Measurements from ENCODE around the gene RPL7A.

- TF ChIP-seq CTCF (IDR thresholded peaks at IDR 0.05) = no peak
- no peak for TF ChIP-seq POLR2A (IDR thresholded peaks at IDR 0.05)
These were observed 30.5 kb downstream of the RPL7A start for GRCh38 chr9:133378408-133378962.

Data from uterus (tissue), 2 donors.